Stomach (tissue), 9 donors: ENCODE measurements around the gene CTDSPL2. TPM values are rescaled to one million over a fixed set of nuclear protein-coding genes. Genes with fewer than 3 reads are reported as not detected.
A peak's percentile ranks its signal among the peaks of the same experiment; 100 is the strongest.

Experiments used
- DNase-seq, 2 donors: peaks; one replicate each; pipeline versions ENCODE4 v3.0.0 to v3.0.0-alpha.2; 2013 to 2019
- H3K27ac ChIP-seq, 5 donors: fragments of 200-600 bp in 4 of 5; sonication (generic) in 4 of 5; one replicate each; pipeline ENCODE4 v1.5.1; 2013 to 2019; ENCODE audit warnings: mild to moderate bottlenecking in 1 of 5, moderate library complexity in 1 of 5
- H3K27me3 ChIP-seq, 3 donors: fragments of 200-600 bp; sonication (generic); one replicate each; pipeline ENCODE4 v1.5.1; 2017 to 2019; ENCODE audit warnings: mixed run types in 1 of 3
- H3K36me3 ChIP-seq, 4 donors: fragments of 200-600 bp; sonication (generic); 1 replicate in 3 of 4; 2 replicates in 1 of 4; pipeline ENCODE4 v1.5.1; 2016 to 2019
- H3K4me1 ChIP-seq, 4 donors: fragments of 200-600 bp; sonication (generic); one replicate each; pipeline ENCODE4 v1.5.1; 2016 to 2019
- H3K4me3 ChIP-seq, 4 donors: fragments of 200-600 bp; sonication (generic) in 3 of 4; one replicate each; pipeline ENCODE4 v1.5.1; 2016 to 2019; ENCODE audit warnings: mild to moderate bottlenecking in 1 of 4
- H3K9me3 ChIP-seq, 4 donors: fragments of 200-600 bp; sonication (generic); one replicate each; pipeline ENCODE4 v1.5.1; 2016 to 2019
- EP300 ChIP-seq: sonication (generic); formaldehyde crosslinking; IDR thresholded peaks from one replicate; pipeline ENCODE4 v1.6.1; 2017; ENCODE audit warnings: antibody characterized with exemption
- POLR2A ChIP-seq, 4 donors: fragments of 450-650 bp; IDR thresholded peaks; one replicate each; pipeline ENCODE4 v1.6.1; 2016; ENCODE audit warnings: antibody characterized with exemption in 4 of 4, control low read depth in 2 of 4, mild to moderate bottlenecking in 1 of 4, moderate library complexity in 1 of 4
- POLR2AphosphoS5 ChIP-seq, 3 donors: sonication (generic); formaldehyde crosslinking; IDR thresholded peaks; one replicate each; pipeline ENCODE4 v1.6.1; 2016; ENCODE audit warnings: antibody characterized with exemption in 3 of 3
- WGBS, 5 donors: extraction: QIAGEN DNeasy Blood & Tissue Kit in 3 of 5; methylation state at CpG; one replicate each; pipeline versions ENCODE4 v1.1.5 to v1.1.7; 2013 to 2018; 5-methylcytosine and 5-hydroxymethylcytosine counted together
- intact Hi-C: fragments of 100-400 bp; cut with DNase I; formaldehyde crosslinking; loops from one replicate; pipeline ENCODE4 v1.15.1; 2023; ENCODE audit warnings: low total_unique reads
- polyA plus RNA-seq, 3 donors: library from polyadenylated mRNA; stranded (reverse); fragments of 200-250 nt; gene quantifications; one replicate each; pipeline ENCODE4 v1.2.3, GENCODE V29; 2013
- total RNA-seq, 5 donors: library from RNA; depleted of rRNA; stranded (reverse); fragments of >200 nt; gene quantifications; one replicate each; pipeline versions ENCODE4 v1.1.0 to v1.2.3, GENCODE V29; 2014 to 2016
- TF ChIP-seq, protein P1 (sequence below), 7 experiments: fragments of 450-650 bp in 4 of 7; fragments of 200-600 bp in 3 of 7; sonication (generic) in 3 of 7; IDR thresholded peaks; one replicate each; pipeline ENCODE4 v1.5.1; 2016 to 2019; ENCODE audit warnings: antibody characterized with exemption in 7 of 7, control low read depth in 2 of 7, mild to moderate bottlenecking in 1 of 7
- donor health status: healthy with polysubstance abuse.
- donor health status: Bipolar disorder and iron deficiency.
- donor health status: healthy.

Gene CTDSPL2
- total and polyA plus RNA-seq, 8 donors = 3.5 to 94.2 (median 9.9) TPM

DNA sequence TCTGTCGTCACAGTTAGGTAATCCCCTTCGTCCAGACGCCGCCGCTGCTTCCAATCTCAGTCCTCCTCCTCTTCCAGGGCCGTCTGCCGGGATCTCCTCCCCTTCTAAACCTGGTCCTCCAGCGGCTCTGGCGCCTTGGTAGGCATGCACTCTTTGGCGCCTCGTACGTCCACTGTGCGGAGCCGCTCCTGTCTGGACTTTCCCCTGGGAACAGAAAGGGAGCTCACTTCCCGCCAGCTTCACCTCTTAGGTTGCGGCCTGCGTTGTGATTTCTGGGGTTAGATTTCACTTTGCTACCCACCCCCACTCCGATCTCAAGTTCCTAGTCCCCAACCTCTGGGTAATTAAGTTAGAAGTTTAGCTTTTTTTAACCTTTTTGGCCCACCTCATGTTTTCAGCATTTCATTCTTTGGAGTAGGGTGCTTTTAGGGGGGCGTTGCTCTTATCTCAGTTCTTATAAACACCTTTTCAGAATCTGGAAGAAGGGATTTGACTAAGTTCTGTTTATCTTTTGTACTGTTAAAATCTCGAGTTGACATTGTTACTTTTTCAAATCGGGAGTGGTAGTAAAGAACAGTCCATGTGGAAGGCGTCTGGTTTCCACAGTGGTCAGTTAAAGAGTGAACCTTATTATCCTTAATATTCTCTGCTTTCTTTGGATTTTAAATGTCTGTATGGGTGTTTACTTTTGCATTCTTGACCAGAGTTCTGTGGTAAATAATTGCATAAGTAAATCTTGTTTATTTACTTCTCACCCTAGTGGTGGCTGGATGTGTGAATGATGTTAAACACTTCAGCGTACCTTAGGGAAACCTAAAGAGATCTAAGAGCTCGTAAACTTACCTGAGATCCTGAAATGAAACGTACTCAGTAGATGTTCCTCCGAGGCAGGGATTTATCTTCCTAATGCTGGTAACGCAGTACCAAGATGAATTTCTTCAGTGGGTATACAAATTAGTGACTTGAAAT is 611 bp downstream of the CTDSPL2 start:
- 0 to 1% (median 0%) methylated on average over 27 of the region's 27 CpGs for WGBS, 5 donors
- no peaks in the 10 kb centered on the region for H3K27me3 ChIP-seq
- peaks cover 0 to 13% (median 11%) of the 10 kb centered on the region in 4 donors for H3K36me3 ChIP-seq
- TF ChIP-seq, protein P1, sequence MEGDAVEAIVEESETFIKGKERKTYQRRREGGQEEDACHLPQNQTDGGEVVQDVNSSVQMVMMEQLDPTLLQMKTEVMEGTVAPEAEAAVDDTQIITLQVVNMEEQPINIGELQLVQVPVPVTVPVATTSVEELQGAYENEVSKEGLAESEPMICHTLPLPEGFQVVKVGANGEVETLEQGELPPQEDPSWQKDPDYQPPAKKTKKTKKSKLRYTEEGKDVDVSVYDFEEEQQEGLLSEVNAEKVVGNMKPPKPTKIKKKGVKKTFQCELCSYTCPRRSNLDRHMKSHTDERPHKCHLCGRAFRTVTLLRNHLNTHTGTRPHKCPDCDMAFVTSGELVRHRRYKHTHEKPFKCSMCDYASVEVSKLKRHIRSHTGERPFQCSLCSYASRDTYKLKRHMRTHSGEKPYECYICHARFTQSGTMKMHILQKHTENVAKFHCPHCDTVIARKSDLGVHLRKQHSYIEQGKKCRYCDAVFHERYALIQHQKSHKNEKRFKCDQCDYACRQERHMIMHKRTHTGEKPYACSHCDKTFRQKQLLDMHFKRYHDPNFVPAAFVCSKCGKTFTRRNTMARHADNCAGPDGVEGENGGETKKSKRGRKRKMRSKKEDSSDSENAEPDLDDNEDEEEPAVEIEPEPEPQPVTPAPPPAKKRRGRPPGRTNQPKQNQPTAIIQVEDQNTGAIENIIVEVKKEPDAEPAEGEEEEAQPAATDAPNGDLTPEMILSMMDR (IDR thresholded peaks at IDR 0.05) = no peak
- TF ChIP-seq EP300 (no peak), POLR2AphosphoS5 (IDR thresholded peaks at IDR 0.05) (no peak), POLR2A (IDR thresholded peaks at IDR 0.05) (no peak)
- peaks cover 23 to 47% (median 33%) of the 10 kb centered on the region in 4 donors for H3K4me1 ChIP-seq
- peak; percentile 40 to 74 for DNase-seq
- H3K4me3 ChIP-seq = peak overlapping the region; percentile 63 to 88 (median 70)
- no peaks in the 10 kb centered on the region for H3K9me3 ChIP-seq
- peak overlapping the region; percentile 90 to 96 (median 94) for H3K27ac ChIP-seq
- intact Hi-C loops = no loop called here

DNA sequence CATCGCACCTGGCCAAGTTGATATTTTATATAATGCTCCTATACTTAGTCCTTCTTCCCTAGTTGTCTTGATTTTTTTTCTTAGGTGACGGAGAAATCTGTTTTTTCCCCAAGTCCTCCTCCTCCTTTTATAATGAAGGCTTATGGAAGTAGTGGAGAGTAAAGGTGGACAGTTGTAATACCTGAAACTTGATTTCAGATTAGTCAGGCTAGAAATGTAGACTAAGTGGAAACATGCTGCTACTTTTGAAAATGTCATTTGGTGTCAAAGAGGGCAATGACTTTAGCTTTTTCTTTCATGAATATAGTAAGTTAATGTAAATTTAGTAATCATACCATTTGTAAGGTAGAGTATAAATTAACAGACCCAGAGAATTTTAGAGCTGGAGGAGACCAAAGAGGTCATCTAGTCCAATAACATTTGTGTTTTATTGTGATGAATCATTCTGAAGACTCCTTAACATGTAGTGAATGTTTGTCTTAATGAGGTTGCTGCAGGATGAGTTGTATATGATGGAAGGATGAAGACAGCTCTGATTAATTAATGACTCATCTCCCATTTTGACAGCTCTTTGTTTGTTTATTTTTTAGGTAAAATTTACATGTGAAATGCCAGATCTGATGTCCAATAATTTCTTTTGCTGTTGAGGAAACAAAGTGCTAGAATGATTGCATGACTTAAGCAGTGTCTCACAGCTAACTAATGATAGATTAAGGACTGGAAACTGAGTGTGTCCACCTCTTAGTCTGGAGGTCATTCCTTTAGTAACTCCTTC is 8.7 kb downstream of the CTDSPL2 start:
- H3K9me3 ChIP-seq = no peaks in the 10 kb centered on the region
- intact Hi-C loops = no loop called here
- H3K27ac ChIP-seq = no peak overlapping the region
- WGBS, 5 donors = 94 to 100% (median 98%) methylated on average over 2 of the region's 2 CpGs
- H3K4me3 ChIP-seq = no peak overlapping the region
- peaks cover 0 to 28% (median 19%) of the 10 kb centered on the region in 4 donors for H3K36me3 ChIP-seq
- no peak for DNase-seq
- no peaks in the 10 kb centered on the region for H3K27me3 ChIP-seq
- peaks cover 3 to 61% (median 29%) of the 10 kb centered on the region in 4 donors for H3K4me1 ChIP-seq
- TF ChIP-seq POLR2A (IDR thresholded peaks at IDR 0.05) = no peak
- TF ChIP-seq EP300 = no peak
- TF ChIP-seq, protein P1 (IDR thresholded peaks at IDR 0.05) = no peak
- no peak for TF ChIP-seq POLR2AphosphoS5 (IDR thresholded peaks at IDR 0.05)

DNA sequence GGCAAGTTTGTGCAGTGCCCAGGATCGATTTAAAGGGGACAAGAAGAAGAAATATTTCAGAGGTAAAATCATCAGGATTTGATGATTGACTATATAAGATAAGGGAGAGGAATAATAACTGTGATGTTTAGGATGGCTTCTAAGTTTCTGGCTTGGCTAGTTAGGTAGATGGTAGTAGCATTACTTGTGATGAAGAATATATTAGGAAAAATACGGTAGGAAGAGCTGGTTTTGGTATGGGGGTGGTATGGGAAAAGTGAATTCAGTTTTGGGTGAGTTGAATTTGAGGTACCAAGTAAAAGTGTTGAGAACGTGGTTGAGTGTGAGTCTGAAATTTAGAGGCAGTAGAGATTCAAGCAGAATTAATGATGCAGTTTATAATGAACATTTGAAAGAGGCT is 11.0 kb downstream of the CTDSPL2 start:
- TF ChIP-seq POLR2A (IDR thresholded peaks at IDR 0.05) = no peak
- Histone ChIP-seq H3K4me1 (peaks cover 3 to 66% (median 28%) of the 10 kb centered on the region in 4 donors), H3K36me3 (peaks cover 0 to 11% (median 6%) of the 10 kb centered on the region in 4 donors), H3K4me3 (no peak overlapping the region), H3K27me3 (no peaks in the 10 kb centered on the region), H3K27ac (no peak overlapping the region), H3K9me3 (no peaks in the 10 kb centered on the region)
- 82 to 90% (median 86%) methylated on average over 3 of the region's 3 CpGs for WGBS, 5 donors
- intact Hi-C loops = no loop called here
- no peak for DNase-seq

DNA sequence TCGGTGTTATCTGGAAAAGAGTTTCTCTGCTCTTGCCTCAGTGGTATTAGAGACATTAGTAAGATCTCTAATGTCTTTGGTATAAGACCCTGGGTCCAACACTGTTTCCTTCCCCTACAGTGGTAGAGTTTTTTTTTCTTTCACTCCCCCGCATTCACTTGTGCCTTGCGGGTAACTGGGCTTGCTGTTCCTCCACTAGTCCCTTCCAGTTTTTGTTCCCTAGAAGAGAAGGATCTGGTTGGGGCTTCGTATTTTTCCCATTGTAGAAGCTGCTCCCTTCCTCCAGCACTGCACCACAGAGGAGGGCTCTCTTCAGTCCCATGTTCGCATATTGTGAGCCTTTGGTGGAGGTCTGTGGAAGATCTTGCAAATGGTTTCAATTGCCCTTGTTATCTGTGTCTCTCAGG is 13.7 kb downstream of the CTDSPL2 start:
- 81 to 85% (median 85%) methylated on average over 5 of the region's 5 CpGs for WGBS, 5 donors
- H3K9me3 ChIP-seq = no peaks in the 10 kb centered on the region
- H3K36me3 ChIP-seq = peaks cover 0 to 3% (median 0%) of the 10 kb centered on the region in 4 donors
- intact Hi-C loops = no loop called here
- no peak for DNase-seq
- H3K4me1 ChIP-seq = peaks cover 3 to 60% (median 22%) of the 10 kb centered on the region in 4 donors
- H3K27me3 ChIP-seq = no peaks in the 10 kb centered on the region
- H3K4me3 ChIP-seq = no peak overlapping the region
- H3K27ac ChIP-seq = no peak overlapping the region
- no peak for TF ChIP-seq EP300
- TF ChIP-seq POLR2A (IDR thresholded peaks at IDR 0.05) = no peak
- TF ChIP-seq POLR2AphosphoS5 (IDR thresholded peaks at IDR 0.05) = no peak
- TF ChIP-seq, protein P1 (IDR thresholded peaks at IDR 0.05) = no peak
